GM10248 (cell line): ENCODE data around the gene KRT80.

Experiments used
- CTCF ChIA-PET: fragments of 300-600 bp; sonication (Branson Sonifier 250); formaldehyde crosslinking; extraction: SDS; loops from one replicate; lab custom pipeline; 2021; ENCODE audit warnings: antibody characterized with exemption; lab: Yijun Ruan, JAX
- POLR2A ChIA-PET: fragments of 350-650 bp; sonication (Branson Sonifier 250); formaldehyde crosslinking; extraction: SDS; loops from one replicate; lab custom pipeline; 2020; ENCODE audit warnings: antibody characterized with exemption; lab: Yijun Ruan, JAX
- DNase-seq: peaks from one replicate; pipeline ENCODE4 v3.0.0; 2012; ENCODE audit errors: extremely low spot score
- TF ChIP-seq, protein P1 (sequence below): IDR thresholded peaks from 2 replicates; pipeline ENCODE4 v1.5.1; 2012; ENCODE audit warnings: mild to moderate bottlenecking, low read depth; ENCODE audit errors: extremely low read depth, missing control alignments, control extremely low read depth

The KRT80 gene

DNA sequence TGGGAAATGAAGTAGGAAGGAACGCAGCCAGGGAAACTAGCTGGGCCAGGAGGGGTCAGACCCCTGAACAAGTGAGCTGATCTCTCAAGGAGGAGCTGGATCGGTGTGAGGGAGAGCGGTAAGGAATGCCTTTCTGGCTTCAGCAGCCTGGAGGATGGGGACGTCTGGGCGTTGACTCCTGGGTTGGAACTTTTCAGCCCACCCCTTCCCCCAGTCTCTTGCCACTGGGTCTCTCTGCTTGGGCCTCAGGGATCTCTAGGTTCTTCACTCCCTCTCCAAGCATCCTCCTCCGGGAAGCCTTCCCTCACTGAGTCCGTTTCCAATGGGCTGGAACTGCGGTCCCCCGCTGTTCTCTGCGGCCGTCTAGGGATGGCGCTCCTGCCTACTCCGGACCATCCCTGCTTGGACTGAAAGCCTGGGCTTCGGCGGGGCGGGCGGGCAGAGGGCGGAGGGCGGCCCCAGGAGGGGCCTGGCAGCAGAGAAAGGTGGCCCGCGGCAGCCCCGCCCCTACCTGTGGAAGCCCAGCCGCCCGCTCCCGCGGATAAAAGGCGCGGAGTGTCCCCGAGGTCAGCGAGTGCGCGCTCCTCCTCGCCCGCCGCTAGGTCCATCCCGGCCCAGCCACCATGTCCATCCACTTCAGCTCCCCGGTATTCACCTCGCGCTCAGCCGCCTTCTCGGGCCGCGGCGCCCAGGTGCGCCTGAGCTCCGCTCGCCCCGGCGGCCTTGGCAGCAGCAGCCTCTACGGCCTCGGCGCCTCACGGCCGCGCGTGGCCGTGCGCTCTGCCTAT lies 41.1 kb upstream of the KRT80 start, which contains the start of gene KRT7:
KRT7 (plus strand) TSS at position 570 of the 788 bp plus-strand sequence; CDS start at position 624, 54 bp downstream.
- ChIA-PET CTCF (no interaction called here), POLR2A (no interaction called here)
- TF ChIP-seq, protein P1, sequence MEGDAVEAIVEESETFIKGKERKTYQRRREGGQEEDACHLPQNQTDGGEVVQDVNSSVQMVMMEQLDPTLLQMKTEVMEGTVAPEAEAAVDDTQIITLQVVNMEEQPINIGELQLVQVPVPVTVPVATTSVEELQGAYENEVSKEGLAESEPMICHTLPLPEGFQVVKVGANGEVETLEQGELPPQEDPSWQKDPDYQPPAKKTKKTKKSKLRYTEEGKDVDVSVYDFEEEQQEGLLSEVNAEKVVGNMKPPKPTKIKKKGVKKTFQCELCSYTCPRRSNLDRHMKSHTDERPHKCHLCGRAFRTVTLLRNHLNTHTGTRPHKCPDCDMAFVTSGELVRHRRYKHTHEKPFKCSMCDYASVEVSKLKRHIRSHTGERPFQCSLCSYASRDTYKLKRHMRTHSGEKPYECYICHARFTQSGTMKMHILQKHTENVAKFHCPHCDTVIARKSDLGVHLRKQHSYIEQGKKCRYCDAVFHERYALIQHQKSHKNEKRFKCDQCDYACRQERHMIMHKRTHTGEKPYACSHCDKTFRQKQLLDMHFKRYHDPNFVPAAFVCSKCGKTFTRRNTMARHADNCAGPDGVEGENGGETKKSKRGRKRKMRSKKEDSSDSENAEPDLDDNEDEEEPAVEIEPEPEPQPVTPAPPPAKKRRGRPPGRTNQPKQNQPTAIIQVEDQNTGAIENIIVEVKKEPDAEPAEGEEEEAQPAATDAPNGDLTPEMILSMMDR = no peak
- no peak for DNase-seq

DNA sequence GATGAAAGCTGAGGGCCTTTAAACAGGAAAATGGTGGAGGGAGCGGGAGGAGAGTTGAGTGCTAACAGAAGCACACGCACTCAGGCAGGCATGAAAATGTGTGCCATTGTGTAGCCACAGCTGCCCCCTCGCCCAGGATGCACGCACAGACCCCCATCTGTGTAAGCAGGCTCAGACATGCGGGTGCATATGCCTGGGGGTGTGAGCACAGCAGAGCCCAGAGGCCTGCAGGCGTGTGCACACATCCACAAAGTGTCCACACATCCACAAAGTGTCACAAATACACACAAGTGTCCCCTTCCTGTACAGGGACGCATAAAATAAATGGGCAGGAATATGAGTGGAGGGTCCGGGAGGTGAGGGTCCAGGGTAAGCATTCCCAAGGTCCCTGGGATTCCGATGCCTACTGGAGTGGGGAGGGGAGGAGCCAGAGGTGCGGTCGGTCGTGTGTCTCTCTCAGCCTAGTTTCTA lies 40.4 kb upstream of the KRT80 start:
- ChIA-PET POLR2A (no interaction called here), CTCF (no interaction called here)
- TF ChIP-seq, protein P1 = no peak
- no peak for DNase-seq

DNA sequence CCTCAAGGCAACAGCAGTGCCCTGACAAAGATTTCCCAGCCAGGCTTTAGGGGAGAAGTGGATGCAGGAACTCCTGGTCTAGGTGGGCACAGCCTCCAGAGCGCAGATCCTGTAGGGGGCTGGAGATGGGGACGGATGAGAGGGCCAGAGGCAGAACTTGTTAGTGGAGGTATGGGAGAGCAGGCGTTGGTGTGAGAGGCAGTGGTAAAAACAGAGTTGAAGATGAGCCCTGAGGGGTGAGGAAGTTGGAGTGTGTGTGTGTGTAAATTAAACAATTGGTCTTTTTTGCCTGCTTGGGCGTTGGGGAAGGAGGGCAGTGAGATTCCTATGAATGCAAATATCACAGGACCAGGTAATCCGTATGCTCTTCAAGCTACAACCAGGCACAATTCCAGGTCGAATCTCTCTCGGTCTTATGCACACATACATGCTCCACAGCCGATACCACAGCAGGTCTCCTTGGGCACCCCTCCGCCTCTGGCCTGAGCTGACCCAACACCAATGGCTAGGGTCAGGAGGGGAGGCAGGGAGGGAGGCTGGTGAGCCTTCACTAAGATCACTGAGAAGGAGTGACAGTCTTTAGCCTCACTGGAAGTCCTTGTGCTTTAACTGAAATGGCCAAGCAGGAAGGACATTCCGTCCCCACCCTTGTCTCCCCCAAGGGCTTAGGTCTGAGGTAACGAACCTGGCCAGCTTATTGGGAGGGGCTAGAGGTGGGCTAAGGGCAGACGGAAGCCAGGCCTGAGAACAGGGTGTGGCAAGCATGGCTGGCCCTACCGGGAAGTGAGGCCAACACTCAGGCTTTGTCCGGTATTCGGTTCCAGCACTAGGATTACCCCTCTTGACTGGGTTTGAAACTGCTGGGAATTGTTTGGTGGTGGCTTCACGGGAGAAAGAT lies 39.7 kb upstream of the KRT80 start:
- DNase-seq = no peak
- ChIA-PET POLR2A (no interaction called here), CTCF (no interaction called here)
- TF ChIP-seq, protein P1 = no peak

DNA sequence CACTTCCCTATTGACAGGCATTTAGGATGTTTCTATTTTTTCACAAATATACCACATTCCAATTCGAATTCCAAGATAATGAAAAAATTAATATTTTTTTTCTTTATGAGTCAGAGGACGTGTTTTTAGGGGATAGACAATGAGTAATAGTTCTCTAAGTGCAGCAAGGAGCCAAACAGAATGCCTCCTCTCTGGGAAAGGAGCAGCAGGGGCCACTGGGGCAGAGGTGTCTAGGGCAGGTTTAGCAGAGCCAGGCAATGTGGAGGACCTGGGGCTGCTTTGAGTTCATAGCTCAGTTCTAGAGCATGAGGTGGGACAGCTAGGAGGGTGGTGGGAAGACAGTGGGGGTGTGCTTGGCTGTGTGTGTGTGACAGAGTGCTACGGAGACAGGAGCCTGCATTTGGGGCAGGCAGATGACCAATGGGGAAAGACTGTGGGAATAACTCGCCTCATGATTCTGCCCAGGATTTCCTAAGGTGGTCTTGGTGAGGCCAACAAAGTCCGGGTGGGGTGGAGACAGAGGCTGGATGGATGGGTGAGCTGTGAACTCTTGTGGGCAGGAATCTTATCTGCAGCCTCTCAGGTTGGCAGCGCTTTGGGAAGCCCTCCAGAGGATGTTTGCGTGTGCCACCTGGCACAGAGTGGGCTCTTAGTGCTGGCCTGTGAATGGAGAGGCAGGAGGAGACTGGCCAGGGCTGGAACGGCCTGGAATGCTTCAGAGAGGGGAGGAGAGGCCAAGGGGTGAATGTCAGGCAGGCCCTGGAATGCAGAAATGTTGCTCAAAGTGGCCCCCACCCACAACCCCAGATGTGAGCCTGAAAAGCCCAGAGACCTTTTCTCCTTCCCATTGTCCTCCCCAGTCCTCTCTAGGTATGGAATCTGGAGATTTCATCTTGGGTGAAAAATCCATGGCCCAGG lies 38.8 kb upstream of the KRT80 start:
- no peak for DNase-seq
- POLR2A ChIA-PET = no interaction called here
- CTCF ChIA-PET = no interaction called here
- TF ChIP-seq, protein P1 = no peak

DNA sequence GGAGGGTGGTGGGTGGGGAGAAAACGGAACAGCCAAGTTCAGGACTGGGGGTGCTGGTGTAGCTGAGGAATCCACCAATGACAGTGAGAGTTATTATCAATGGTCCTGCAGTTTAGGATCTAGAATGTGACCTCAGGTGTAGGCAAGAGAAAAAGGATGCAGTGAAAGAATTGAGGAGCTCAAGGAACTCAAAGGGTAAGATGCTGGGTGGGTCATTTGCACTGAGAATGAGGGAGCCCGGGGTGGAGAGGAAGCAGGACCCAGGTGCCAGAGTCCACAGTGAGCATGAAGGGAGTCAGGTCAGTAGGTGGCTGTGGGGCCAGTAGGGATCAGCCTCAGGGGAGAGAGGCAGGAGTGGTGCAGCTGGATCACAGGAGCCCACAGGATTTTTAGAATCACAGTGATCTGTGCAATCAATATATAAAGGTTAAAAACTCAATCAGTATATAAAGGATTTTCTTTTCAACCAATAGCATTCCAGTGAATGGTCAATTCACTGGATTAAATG lies 38.1 kb upstream of the KRT80 start:
- ChIA-PET CTCF (no interaction called here), POLR2A (no interaction called here)
- no peak for DNase-seq
- TF ChIP-seq, protein P1 = no peak
